WTC11 (cell line): ENCODE data around the gene NOL4L. TPM values are rescaled to one million over a fixed set of nuclear protein-coding genes. Genes with fewer than 3 reads are reported as not detected.

ENCODE experiments used
- ATAC-seq: fragments of 200-7000 bp; cut with Tn5 transposase; 2 replicates; pipeline ENCODE4 v1.10.0; 2021; ENCODE audit warnings: mild to moderate bottlenecking, moderate library complexity
- CTCF ChIA-PET: fragments of 300-600 bp; sonication (Branson Sonifier 250); formaldehyde crosslinking; loops from one replicate; lab custom pipeline; 2021; ENCODE audit warnings: antibody characterized with exemption; lab: Charles Lee
- POLR2A ChIA-PET: fragments of 350-600 bp; sonication (Branson Sonifier 250); formaldehyde crosslinking; loops from one replicate; lab custom pipeline; 2021; ENCODE audit warnings: antibody characterized with exemption; lab: Charles Lee
- DNase-seq: peaks from one replicate; pipeline ENCODE4 v3.0.0; 2021; ENCODE audit warnings: low spot score
- H3K27ac Mint-ChIP-seq: 2 replicates; pipeline ENCODE4 v1.8.0; 2021; ENCODE audit warnings: mixed read lengths
- H3K27me3 Mint-ChIP-seq: 2 replicates; pipeline ENCODE4 v1.8.0; 2021; ENCODE audit warnings: low read depth, mild to moderate bottlenecking, moderate library complexity, mixed read lengths
- H3K36me3 Mint-ChIP-seq: 2 replicates; pipeline ENCODE4 v1.8.0; 2021; ENCODE audit warnings: mixed read lengths
- H3K4me1 Mint-ChIP-seq: 2 replicates; pipeline ENCODE4 v1.8.0; 2022; ENCODE audit warnings: mixed read lengths
- H3K4me3 Mint-ChIP-seq: 2 replicates; pipeline ENCODE4 v1.8.0; 2021; ENCODE audit warnings: mild to moderate bottlenecking, moderate library complexity, mixed read lengths
- H3K9me3 Mint-ChIP-seq: 2 replicates; pipeline ENCODE4 v1.8.0; 2021; ENCODE audit warnings: mixed read lengths
- AR ChIP-seq: fragments of 250-450 bp; sonication (Bioruptor Pico); IDR thresholded peaks from 2 replicates; pipeline ENCODE4 v1.9.0; 2021; ENCODE audit warnings: mild to moderate bottlenecking
- ARID4B ChIP-seq: sonication (generic); formaldehyde crosslinking; IDR thresholded peaks from 2 replicates; pipeline ENCODE4 v1.8.0; 2023; ENCODE audit warnings: missing genetic modification reagents, mild to moderate bottlenecking, borderline replicate concordance
- ATF6 ChIP-seq: sonication (generic); formaldehyde crosslinking; IDR thresholded peaks from 2 replicates; pipeline ENCODE4 v1.8.1; 2023; ENCODE audit warnings: mild to moderate bottlenecking, missing genetic modification reagents
- E2F4 ChIP-seq: sonication (generic); formaldehyde crosslinking; IDR thresholded peaks from 2 replicates; pipeline ENCODE4 v1.8.1; 2022; ENCODE audit warnings: low read depth, mild to moderate bottlenecking, moderate library complexity, missing genetic modification reagents, borderline replicate concordance
- E2F5 ChIP-seq: sonication (generic); formaldehyde crosslinking; IDR thresholded peaks from 2 replicates; pipeline ENCODE4 v1.8.1; 2022; ENCODE audit warnings: mild to moderate bottlenecking, moderate library complexity, missing genetic modification reagents
- FOXJ3 ChIP-seq: sonication (generic); formaldehyde crosslinking; IDR thresholded peaks from 2 replicates; pipeline ENCODE4 v1.9.0; 2021; ENCODE audit warnings: missing genetic modification reagents, mild to moderate bottlenecking, borderline replicate concordance
- IRF1 ChIP-seq: sonication (generic); formaldehyde crosslinking; IDR thresholded peaks from 2 replicates; pipeline ENCODE4 v1.8.0; 2023; ENCODE audit warnings: missing genetic modification reagents
- JAZF1 ChIP-seq: fragments of 250-450 bp; sonication (Bioruptor Pico); IDR thresholded peaks from 2 replicates; pipeline ENCODE4 v1.9.0; 2021; ENCODE audit warnings: moderate library complexity, mild to moderate bottlenecking, inconsistent platforms
- NR2C2 ChIP-seq: sonication (generic); formaldehyde crosslinking; IDR thresholded peaks from 2 replicates; pipeline ENCODE4 v1.8.0; 2022; ENCODE audit warnings: mild to moderate bottlenecking, missing genetic modification reagents
- PRDM15 ChIP-seq: sonication (generic); formaldehyde crosslinking; IDR thresholded peaks from 2 replicates; pipeline ENCODE4 v1.8.0; 2022; ENCODE audit warnings: missing genetic modification reagents
- SOX15 ChIP-seq: fragments of 250-450 bp; sonication (Bioruptor Pico); IDR thresholded peaks from 2 replicates; pipeline ENCODE4 v1.9.0; 2021; ENCODE audit warnings: mild to moderate bottlenecking
- ZMAT4 ChIP-seq: fragments of 250-450 bp; sonication (Bioruptor Pico); IDR thresholded peaks from 2 replicates; pipeline ENCODE4 v1.9.0; 2021; ENCODE audit warnings: mild to moderate bottlenecking
- ZNF121 ChIP-seq: sonication (generic); formaldehyde crosslinking; IDR thresholded peaks from 2 replicates; pipeline ENCODE4 v1.8.0; 2023; ENCODE audit warnings: missing genetic modification reagents
- ZNF138 ChIP-seq: sonication (generic); formaldehyde crosslinking; conservative IDR thresholded peaks from 2 replicates; pipeline ENCODE4 v1.8.1; 2022; ENCODE audit warnings: mild to moderate bottlenecking, moderate library complexity, missing genetic modification reagents
- total RNA-seq: library from RNA; stranded (reverse); gene quantifications from 3 replicates; pipeline ENCODE4 v1.2.3, GENCODE V29; 2021

NOL4L gene
- total RNA-seq, 1 experiment from 2014 or later: 29.0 TPM

GRCh38 chr20:32447136-32448027 is 137.8 kb downstream of the NOL4L start:
- Mint-ChIP-seq H3K27me3 (no peaks in the 10 kb centered on the region), H3K4me1 (peaks cover 8% of the 10 kb centered on the region), H3K9me3 (no peaks in the 10 kb centered on the region), H3K27ac (no peak overlapping the region), H3K4me3 (no peak overlapping the region), H3K36me3 (peaks cover 24% of the 10 kb centered on the region)
- DNase-seq (peak; percentile 4), ATAC-seq (no peak)
- POLR2A ChIA-PET: no interaction called here
- CTCF ChIA-PET: interaction anchor here (0.5 to 3.0 kb wide), 5 partner anchors 9 to 154 kb away, joined by 3 to 19 read pairs (median 3); no protein-coding TSS in a partner anchor
- TF ChIP-seq ZMAT4: no peak
- TF ChIP-seq, all 79 proteins: peak for 0

- POLR2A ChIA-PET: no interaction called here
- CTCF ChIA-PET: interaction anchor here (0.5 to 3.0 kb wide), 3 partner anchors 10 to 299 kb away, joined by 3 to 19 read pairs (median 4); no protein-coding TSS in a partner anchor
- H3K36me3 Mint-ChIP-seq: peaks cover 24% of the 10 kb centered on the region
- no peaks in the 10 kb centered on the region for H3K27me3 Mint-ChIP-seq
- H3K9me3 Mint-ChIP-seq: no peaks in the 10 kb centered on the region
- no peak overlapping the region for H3K27ac Mint-ChIP-seq
- DNase-seq: peak; percentile 6
- no peak overlapping the region for H3K4me3 Mint-ChIP-seq
- ATAC-seq: no peak
- H3K4me1 Mint-ChIP-seq: peaks cover 12% of the 10 kb centered on the region
- no peak for TF ChIP-seq NR2C2 (CRISPR knock-in tag)
- no peak for TF ChIP-seq SOX15 (CRISPR knock-in tag)
- no peak for TF ChIP-seq ZNF121 (CRISPR knock-in tag)
- TF ChIP-seq IRF1 (CRISPR knock-in tag): no peak
- no peak for TF ChIP-seq ZNF138
- TF ChIP-seq FOXJ3: no peak
- TF ChIP-seq AR: no peak
- TF ChIP-seq ARID4B: no peak
- TF ChIP-seq E2F5 (CRISPR knock-in tag): no peak
- TF ChIP-seq E2F4: no peak
- TF ChIP-seq JAZF1: no peak
- TF ChIP-seq ATF6 (CRISPR knock-in tag): no peak
- no peak for TF ChIP-seq PRDM15 (CRISPR knock-in tag)
Observed at GRCh38 chr20:32446301-32447100, 138.6 kb downstream of the NOL4L start.
